SK-N-MC (cell line): ENCODE measurements around the gene SAFB2.

ENCODE experiments used
- EZH2 ChIP-seq: fragments of 200-600 bp; sonication (generic); IDR thresholded peaks from one replicate; pipeline ENCODE4 v1.6.1; 2017; ENCODE audit warnings: antibody characterized with exemption
- POLR2AphosphoS5 ChIP-seq: IDR thresholded peaks from 2 replicates; pipeline ENCODE4 v1.6.1; 2012; ENCODE audit warnings: mild to moderate bottlenecking, low read depth, low read length, borderline replicate concordance

- TF ChIP-seq POLR2AphosphoS5 (no peak), EZH2 (no peak)
Observed at GRCh38 chr19:5540208-5540607, 82.4 kb downstream of the SAFB2 start.
